ENCODE data around the gene RGS7BP.

DNA sequence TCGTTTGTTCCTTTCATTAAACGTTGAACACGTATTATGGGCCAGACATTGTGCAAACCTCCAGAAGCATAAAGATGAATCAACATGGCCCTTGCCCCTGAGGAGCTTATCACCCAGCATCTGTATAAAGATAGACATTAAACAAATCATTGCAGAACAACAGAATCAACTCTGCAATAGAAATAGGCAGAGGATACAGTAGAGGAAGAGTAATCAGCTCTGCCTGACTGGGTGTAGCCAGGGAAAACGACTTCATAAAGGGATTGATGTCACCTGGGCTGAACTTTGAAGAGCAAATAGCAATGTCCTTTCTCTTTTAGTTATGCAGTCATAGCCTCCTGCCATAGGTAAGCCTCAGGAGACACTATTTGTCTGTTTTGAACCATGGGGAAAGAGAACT, 13.4 kb downstream of the RGS7BP start:
- TF ChIP-seq YY1 (IDR thresholded peaks at IDR 0.05; ENCODE audit: insufficient read depth, insufficient read length): no peak
- no peak for TF ChIP-seq SUZ12 (IDR thresholded peaks at IDR 0.05; ENCODE audit: extremely low read depth, insufficient read depth, insufficient read length)
- TF ChIP-seq ZNF274 (IDR thresholded peaks at IDR 0.05; ENCODE audit: low read depth, low read length): no peak
